ENCODE data around the gene AP2M1.

Gene AP2M1

DNA sequence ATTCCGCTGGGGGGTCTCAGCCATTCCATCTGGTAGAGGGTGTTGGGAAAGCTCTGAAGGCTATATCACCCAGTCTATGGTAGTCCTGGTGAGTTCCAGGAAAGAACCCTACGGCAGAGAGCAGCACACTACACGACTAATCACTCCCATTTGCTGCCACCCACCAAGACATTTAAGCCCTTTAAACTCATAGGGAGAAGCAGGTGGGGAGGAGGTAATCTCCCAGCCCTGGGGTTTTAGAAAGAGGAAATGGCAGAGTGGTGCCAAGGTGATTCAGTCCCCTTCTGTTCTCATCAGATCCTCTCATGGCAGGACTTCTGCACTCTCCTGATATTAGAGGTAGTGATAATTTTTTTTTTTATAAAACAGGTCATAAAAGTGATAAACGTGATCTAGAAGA is 44.2 kb downstream of the AP2M1 start:
- H3K4me3 ChIP-seq (ENCODE audit: low read depth, low read length) = no peak overlapping the region

DNA sequence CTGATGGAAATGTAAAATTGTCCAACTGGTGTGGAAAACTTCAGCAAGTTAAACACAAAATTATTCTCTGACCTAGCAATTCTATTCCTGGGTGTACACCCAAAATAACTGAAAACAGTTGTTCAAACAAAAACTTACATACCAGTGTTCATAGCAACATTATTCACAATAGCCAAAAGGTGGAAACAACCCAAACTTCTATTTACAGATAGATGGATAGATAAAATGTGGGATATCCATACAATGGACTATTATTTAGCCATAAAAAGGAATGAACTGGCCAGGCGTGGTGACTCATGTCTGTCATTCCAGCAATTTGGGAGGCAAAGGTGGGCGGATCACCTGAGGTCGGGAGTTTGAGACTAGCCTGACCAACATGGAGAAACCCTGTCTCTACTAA is 47.9 kb downstream of the AP2M1 start:
- H3K4me3 ChIP-seq (ENCODE audit: low read depth, low read length) = no peak overlapping the region

DNA sequence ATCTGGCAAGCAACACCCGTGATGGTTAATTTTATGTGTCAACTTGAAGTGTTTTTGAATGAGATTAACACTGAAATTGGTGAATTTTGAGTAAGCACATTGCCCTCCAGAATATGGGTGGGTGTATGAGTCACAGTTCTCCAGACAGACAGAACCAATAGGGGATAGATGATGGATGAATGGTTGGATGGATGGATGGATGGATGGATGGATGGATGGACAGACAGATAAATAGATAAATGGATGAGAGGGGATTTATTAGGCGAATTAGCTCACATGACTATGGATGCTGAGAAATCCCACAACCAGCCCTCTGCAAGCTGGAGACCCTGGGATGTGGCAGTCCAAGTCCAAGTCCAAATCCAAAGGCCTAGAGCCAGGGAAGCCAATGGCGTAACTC is 49.3 kb downstream of the AP2M1 start:
- no peak overlapping the region for H3K4me3 ChIP-seq (ENCODE audit: low read depth, low read length)

DNA sequence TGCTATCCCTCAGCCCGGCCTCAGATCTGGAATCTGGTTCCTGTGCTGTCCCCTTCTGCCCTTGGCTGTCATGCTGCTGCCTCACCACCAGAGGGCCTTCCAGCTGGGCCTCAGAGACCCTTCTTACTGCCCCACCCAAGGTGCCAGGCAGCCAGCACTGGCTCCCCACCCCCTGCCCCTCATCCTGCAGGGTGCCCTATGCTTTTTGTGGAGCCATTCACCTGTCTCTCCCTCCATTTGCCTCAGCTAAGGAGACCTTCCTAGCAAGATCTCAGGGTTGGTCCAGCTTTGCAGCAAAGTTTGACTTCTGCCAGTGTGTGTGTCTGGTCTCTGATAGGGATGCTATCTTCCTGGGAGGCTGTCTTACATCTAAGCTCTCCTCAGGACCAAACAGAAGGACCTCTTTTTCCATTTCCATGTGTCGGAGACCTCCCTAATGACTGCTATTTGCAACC is 52.9 kb downstream of the AP2M1 start:
- H3K4me3 ChIP-seq (ENCODE audit: low read depth, low read length) = no peak overlapping the region

DNA sequence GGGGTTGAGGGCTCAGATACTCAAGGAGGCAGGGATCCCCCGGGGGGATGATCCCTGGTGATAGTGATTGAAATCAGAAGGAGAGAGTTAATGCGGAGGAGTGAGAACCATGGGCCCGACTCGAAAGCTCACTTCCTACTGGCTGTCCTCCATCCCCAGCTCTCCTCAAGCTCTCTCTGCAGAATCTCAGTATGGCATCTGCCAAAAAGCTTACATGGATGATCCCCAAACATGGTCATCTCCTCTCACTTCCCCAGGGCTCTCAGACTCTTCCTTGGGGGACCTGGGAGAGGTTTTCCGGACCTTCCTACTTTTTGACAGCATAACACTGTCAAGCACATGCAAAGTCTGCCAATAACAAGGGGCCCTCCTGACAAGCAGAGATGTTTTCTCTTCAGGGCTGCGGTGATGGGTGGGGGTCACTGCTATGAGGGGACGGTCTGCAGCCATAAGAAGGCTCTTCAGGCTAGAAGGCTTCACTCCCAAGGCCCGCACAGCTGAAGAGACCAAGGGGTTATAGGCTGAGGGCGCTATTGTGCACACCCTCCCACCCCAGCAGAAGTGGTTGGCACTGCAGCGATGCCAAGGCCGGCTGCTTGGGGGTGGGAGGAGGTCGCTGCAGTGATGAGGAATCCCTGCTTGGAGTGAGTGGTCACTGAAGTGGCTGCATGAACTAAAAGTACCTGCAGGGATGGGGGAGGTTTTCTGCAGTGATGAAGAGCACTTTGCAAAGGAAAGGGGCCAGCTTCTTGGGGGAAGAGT is 53.9 kb downstream of the AP2M1 start:
- no peak overlapping the region for H3K4me3 ChIP-seq (ENCODE audit: low read depth, low read length)

DNA sequence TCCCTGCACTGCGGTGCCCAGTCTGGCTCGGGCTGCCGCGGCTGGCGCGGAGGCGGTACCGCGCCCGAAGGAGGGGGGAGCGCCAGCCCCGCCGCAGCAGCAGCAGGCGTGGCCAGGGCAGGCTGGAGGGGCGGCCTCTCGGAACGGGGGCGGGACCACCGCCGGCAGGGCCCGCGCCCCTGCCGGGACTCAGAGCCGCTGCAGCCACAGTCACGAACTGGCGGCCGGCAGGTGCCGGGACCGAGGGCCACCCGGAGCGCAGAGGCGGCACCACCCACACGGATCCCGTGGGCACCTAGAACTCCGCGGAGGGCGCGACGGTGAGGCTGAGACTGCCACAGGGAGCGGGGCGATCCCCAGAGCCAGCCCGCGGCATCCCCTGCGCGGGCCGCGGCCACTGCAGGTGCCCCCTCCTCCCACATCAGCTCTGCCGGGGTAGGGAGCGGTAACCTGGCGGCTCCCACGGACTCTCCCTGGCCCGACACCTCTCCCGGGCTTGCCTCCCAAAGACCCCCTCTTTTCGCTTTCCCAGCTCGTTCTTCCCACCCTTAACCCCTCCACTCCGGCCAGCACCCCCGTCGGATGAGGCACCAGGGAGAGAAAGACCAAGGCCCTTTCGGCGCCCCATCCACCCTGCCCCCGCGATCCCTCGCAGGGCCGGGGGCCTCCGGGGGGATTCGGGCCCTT is 54.9 kb downstream of the AP2M1 start, which contains the start of gene VWA5B2:
VWA5B2 (plus strand) TSS at position 192 of the 687 bp plus-strand sequence. CDS start 944 bp downstream, outside the sequence.
- peak within 1 kb of the TSS; percentile 47 for H3K4me3 ChIP-seq (ENCODE audit: low read depth, low read length)

DNA sequence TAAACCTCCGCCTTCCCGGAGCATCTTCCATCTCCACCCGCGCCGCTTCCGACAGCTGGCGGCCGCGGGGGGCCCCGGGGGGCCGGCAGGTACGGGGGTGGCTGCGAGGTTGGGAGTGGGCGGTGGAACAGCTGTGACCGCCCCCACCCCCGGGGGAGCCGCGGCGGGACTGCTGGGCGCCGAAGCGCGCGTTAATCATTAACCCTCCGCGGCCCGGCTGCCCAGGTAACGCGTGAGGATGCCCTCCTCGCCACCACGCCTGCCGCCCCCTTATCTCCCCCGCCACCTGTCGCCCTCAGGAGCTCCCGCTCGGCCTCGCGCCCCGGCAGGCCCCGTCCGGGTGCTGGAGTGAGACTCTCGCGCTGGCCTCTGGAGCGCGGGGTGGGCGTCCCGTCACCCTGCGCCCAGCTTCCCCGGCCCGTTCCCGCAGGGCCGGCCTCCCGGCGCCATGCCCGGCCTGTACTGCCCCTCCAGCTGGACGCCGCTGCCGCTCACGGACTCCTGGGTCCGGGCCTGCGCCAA is 55.5 kb downstream of the AP2M1 start:
- peak overlapping the region; percentile 47 for H3K4me3 ChIP-seq (ENCODE audit: low read depth, low read length)

DNA sequence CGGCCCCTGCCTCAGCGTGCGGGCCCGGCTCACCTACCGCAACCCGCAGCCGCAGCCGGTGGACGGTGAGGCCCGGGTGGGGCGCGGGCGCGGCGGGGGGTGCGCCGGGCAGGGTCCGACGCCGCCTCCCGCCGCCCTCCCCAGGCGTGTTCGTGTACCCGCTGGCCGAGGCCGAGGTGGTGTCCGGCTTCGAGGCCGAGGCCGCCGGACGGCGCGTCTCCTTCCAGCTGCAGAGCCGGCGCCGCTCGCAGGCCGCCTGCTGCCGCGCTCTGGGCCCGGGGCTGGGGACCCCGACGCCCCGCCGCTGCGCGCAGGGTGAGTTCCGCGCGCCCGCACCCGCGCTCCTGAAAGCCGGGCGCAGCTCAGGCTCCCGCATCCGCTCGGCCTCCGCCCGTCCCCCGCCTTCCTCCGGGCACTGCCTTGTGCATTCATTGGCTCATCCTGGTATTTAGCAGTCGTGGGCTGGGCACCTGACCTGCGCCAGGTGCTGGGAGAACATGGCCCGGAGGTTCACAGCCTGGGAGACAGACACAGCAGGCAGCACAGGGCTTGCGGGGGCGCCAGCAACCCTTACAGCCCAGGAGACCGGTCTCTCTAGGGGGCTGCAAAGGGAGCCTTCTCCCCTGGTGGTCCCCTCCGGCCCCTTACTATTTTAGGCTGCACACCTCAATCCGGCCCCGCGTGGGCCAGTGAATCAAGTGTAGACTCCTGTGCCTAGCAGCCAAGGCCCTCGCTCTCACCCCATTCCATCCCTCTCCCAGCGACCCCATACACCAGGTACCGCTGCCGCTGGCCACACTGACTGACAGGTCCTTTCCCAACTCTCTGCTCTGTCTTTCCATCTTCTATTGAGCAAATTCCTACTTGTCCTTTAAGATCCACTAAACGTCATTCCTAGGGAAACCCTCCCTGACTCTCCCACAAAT is 56.2 kb downstream of the AP2M1 start:
- H3K4me3 ChIP-seq (ENCODE audit: low read depth, low read length) = peak overlapping the region; percentile 13

DNA sequence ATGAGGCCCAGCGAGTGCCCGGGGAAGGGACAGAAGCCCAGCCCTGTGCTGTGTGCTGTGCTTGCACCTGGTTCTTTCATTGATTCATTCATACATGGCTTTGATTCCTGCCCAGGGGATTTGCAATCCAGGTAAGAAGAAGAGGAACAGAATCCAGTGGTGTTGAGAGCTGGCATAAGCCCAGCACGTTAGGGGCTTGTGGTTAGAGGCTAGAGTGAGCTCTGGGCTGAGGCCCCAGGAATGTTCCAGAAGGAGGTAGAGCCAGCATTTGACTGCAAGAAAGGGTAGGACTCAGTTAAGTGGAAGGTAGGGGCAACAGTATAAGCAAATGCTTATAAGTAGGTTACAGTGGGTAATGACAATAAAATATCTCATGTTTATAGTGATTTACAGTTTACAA is 57.0 kb downstream of the AP2M1 start:
- no peak overlapping the region for H3K4me3 ChIP-seq (ENCODE audit: low read depth, low read length)

DNA sequence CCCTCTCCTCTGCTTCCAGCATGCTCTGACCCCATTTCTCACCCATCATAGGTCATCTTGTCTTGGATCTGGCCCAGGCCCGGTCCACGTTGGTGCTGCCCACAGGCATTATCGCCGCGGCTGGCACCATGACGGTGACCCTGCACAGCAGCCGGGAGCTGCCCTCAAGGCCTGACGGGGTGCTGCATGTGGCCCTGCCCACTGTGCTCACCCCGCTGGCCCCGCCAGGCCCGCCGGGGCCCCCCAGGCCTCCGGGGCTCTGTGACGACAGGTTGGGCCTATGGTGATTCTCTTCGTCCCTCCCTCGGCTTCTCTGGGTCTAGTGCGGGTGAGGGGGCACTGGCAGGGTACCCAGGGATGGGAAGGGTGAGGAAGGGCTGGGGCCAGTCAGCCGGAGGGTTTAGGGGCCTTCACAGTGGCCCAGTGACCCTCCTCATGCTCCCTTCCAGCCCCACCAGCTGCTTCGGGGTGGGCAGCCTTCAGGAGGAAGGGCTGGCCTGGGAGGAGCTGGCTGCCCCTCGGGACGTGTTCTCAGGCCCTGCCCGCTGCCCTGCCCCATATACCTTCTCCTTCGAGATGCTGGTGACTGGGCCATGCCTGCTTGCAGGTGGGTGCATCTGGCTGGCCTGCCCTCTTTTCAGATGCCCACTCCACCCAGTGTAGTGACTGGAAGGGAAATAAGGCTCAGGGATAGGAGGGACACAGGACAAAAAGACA is 58.6 kb downstream of the AP2M1 start:
- H3K4me3 ChIP-seq (ENCODE audit: low read depth, low read length) = no peak overlapping the region
